Right atrium auricular region (tissue), 2 donors: ENCODE data around the gene DCAF12. TPM values are rescaled to one million over a fixed set of nuclear protein-coding genes. Genes with fewer than 3 reads are reported as not detected.

Source experiments
- DNase-seq: peaks from one replicate; pipeline ENCODE4 v3.0.0-alpha.2; 2019; ENCODE audit warnings: low spot score
- H3K27ac ChIP-seq, 2 donors: fragments of 200-600 bp; sonication (generic); 1 replicate in 1 of 2; 2 replicates in 1 of 2; pipeline ENCODE4 v1.5.1; 2016 to 2019
- H3K27me3 ChIP-seq, 2 donors: fragments of 200-600 bp; sonication (generic); one replicate each; pipeline versions ENCODE4 v1.5.1 to v1.6.0; 2017 to 2019
- H3K36me3 ChIP-seq: fragments of 200-600 bp; sonication (generic); one replicate; pipeline ENCODE4 v1.5.1; 2016
- H3K4me1 ChIP-seq, 2 donors: fragments of 200-600 bp; sonication (generic); one replicate each; pipeline versions ENCODE4 v1.5.1 to v1.6.0; 2017 to 2019
- H3K4me3 ChIP-seq, 2 donors: fragments of 200-600 bp; sonication (generic); 1 replicate in 1 of 2; 2 replicates in 1 of 2; pipeline ENCODE4 v1.5.1; 2017 to 2019; ENCODE audit warnings: mild to moderate bottlenecking in 1 of 2, moderate library complexity in 1 of 2
- H3K9me3 ChIP-seq, 2 donors: fragments of 200-600 bp; sonication (generic); one replicate each; pipeline ENCODE4 v1.5.1; 2019
- total RNA-seq, 2 donors: library from RNA; depleted of rRNA; stranded (reverse); fragments of >200 nt; gene quantifications; one replicate each; pipeline ENCODE4 v1.1.0, GENCODE V29; 2016
- TF ChIP-seq, protein P1 (sequence below), 2 donors: fragments of 200-600 bp; sonication (generic); IDR thresholded peaks; one replicate each; pipeline ENCODE4 v1.5.1; 2019; ENCODE audit warnings: antibody characterized with exemption in 2 of 2

Gene DCAF12
- total RNA-seq, 2 donors from 2014 or later: 20.4 to 20.6 TPM

DNA sequence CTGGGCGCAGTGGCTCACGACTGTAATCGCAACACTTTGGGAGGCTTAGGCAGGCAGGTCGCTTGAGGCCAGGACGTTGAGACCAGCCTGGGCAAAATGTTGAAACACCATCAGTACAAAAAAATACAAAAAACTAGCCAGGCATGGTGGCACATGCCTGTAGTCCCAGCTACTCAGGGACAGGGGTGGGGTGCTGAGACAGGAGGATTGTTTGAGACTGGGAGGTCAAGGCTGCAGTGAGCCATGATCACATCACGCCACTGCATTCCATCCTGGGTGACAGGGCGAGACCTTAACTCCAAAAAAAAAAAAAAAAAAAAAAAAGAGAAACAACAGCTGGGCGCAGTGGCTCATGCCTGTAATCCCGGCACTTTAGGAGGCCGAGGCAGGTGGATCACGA lies 23.7 kb downstream of the DCAF12 start:
- Histone ChIP-seq H3K4me3 (no peak overlapping the region), H3K36me3 (peaks cover 91% of the 10 kb centered on the region), H3K9me3 (no peaks in the 10 kb centered on the region), H3K27ac (no peak overlapping the region), H3K4me1 (no peaks in the 10 kb centered on the region), H3K27me3 (no peaks in the 10 kb centered on the region)
- TF ChIP-seq, protein P1, sequence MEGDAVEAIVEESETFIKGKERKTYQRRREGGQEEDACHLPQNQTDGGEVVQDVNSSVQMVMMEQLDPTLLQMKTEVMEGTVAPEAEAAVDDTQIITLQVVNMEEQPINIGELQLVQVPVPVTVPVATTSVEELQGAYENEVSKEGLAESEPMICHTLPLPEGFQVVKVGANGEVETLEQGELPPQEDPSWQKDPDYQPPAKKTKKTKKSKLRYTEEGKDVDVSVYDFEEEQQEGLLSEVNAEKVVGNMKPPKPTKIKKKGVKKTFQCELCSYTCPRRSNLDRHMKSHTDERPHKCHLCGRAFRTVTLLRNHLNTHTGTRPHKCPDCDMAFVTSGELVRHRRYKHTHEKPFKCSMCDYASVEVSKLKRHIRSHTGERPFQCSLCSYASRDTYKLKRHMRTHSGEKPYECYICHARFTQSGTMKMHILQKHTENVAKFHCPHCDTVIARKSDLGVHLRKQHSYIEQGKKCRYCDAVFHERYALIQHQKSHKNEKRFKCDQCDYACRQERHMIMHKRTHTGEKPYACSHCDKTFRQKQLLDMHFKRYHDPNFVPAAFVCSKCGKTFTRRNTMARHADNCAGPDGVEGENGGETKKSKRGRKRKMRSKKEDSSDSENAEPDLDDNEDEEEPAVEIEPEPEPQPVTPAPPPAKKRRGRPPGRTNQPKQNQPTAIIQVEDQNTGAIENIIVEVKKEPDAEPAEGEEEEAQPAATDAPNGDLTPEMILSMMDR (IDR thresholded peaks at IDR 0.05): no peak
- DNase-seq: no peak

DNA sequence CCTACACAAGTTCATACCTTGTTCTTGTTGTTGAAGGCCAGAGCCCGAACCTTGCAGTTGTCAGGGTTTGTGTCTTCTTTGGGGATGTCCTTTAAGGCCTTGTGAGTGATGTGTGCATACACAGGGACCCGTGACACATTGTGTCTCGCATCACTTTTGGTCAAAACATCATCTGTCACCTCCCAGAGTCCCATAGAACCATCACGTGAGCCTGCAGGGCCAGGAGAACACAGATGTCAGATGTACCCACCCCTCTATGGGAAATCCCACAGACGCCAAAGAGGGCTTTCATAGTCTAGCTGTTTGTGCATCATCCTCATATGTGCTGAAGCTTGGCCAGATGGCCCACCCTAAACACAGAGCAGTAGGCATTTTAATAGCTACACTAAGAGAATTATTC lies 28.2 kb downstream of the DCAF12 start:
- H3K27me3 ChIP-seq: no peaks in the 10 kb centered on the region
- H3K4me1 ChIP-seq: no peaks in the 10 kb centered on the region
- peaks cover 90% of the 10 kb centered on the region for H3K36me3 ChIP-seq
- no peak overlapping the region for H3K27ac ChIP-seq
- no peaks in the 10 kb centered on the region for H3K9me3 ChIP-seq
- no peak overlapping the region for H3K4me3 ChIP-seq
- DNase-seq: no peak
- TF ChIP-seq, protein P1 (IDR thresholded peaks at IDR 0.05): no peak

DNA sequence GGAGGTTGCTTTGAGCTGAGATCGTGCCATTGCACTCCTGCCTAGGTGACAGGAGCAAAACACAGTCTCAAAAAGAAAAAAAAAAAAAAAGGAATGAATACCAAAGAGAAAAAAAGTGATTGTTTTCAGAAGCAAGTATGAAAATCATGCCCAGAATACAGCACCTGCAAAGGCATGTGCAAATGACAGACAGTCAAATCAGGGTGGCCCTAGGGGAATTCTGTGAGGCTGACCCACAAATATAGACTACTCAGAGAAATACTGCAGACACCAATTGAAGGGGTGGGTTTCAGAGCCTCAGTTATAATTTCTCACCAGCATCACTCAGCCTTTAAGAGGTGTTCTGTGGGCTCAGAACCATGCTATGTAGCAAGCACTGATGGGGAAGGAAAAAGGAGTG lies 28.6 kb downstream of the DCAF12 start:
- Histone ChIP-seq H3K9me3 (no peaks in the 10 kb centered on the region), H3K27ac (no peak overlapping the region), H3K27me3 (no peaks in the 10 kb centered on the region), H3K36me3 (peaks cover 90% of the 10 kb centered on the region), H3K4me3 (no peak overlapping the region), H3K4me1 (no peaks in the 10 kb centered on the region)
- TF ChIP-seq, protein P1 (IDR thresholded peaks at IDR 0.05): no peak
- no peak for DNase-seq

DNA sequence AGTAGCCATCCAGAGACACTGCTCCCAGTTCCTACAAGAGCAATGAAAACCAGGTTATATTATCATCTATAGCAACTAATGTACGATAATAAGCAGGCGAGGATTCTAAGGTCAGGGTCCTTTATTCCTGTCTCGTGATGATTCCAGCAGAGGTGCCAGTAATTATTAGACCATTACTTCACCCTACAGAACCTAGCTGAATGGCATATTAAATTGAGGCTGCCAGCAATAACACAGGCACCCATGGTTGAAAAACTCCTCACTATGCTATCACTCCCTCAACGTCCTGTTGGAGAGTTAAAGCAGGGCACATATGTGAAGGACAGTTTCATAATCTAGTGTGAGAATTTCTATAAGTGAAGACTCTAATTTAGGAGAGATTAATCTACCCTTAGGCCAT lies 29.7 kb downstream of the DCAF12 start:
- Histone ChIP-seq H3K36me3 (peaks cover 90% of the 10 kb centered on the region), H3K4me1 (no peaks in the 10 kb centered on the region), H3K9me3 (no peaks in the 10 kb centered on the region), H3K27ac (no peak overlapping the region), H3K4me3 (no peak overlapping the region), H3K27me3 (no peaks in the 10 kb centered on the region)
- TF ChIP-seq, protein P1 (IDR thresholded peaks at IDR 0.05): no peak
- no peak for DNase-seq

DNA sequence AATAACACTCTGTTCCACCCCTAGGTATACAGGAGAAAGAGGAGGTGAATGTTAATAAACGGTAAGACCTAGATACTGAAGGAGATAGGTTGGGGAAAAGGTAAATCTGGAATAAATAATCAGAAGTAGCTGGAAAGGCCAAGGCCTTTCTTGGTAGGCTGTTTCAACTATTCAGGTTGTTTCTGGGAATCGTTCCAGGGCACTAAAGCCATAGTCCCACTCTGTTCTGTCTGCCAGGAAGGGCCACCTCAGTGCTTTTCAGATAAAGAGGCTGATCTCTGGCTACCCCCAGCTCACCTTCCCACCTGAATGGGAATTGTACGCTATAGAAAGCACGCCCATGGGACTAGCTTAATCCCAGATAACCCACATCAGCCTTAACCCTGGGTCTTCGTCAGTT lies 32.9 kb downstream of the DCAF12 start:
- H3K4me1 ChIP-seq: no peaks in the 10 kb centered on the region
- H3K27me3 ChIP-seq: no peaks in the 10 kb centered on the region
- TF ChIP-seq, protein P1 (IDR thresholded peaks at IDR 0.05): no peak
- no peaks in the 10 kb centered on the region for H3K9me3 ChIP-seq
- DNase-seq: no peak
- no peak overlapping the region for H3K27ac ChIP-seq
- H3K4me3 ChIP-seq: no peak overlapping the region
- H3K36me3 ChIP-seq: peaks cover 96% of the 10 kb centered on the region

DNA sequence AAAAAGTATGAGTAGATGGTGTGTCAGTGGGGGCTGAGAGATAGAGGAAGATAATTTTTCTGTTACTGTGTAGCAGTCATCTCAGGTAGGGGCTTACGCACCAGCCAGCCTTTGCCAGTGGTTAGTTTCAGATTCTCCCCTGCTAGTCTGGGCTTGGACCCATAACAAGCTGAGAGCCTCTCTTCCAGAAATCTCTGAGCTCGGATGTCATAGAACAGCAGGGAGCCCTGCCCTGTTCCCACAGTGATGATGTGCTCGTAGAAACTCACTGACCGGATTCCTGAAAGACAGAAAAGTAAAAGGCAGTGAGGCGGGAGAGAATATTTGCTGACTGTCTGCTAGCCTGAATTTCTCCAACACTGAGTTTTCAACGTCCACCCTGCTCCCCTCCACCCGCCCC lies 37.2 kb downstream of the DCAF12 start:
- H3K4me1 ChIP-seq: peaks cover 0 to 31% of the 10 kb centered on the region in 2 donors
- H3K27me3 ChIP-seq: no peaks in the 10 kb centered on the region
- peaks cover 77% of the 10 kb centered on the region for H3K36me3 ChIP-seq
- no peak overlapping the region for H3K4me3 ChIP-seq
- TF ChIP-seq, protein P1 (IDR thresholded peaks at IDR 0.05): no peak
- H3K27ac ChIP-seq: no peak overlapping the region
- DNase-seq: no peak
- H3K9me3 ChIP-seq: no peaks in the 10 kb centered on the region
